Measurements from ENCODE around the gene RNF26.

- TF ChIP-seq EZH2 (IDR thresholded peaks at IDR 0.05), result no peak
- TF ChIP-seq FOXP2 (optimal IDR thresholded peaks at IDR 0.05; ENCODE audit: control extremely low read depth, extremely low read length, insufficient read depth), result no peak
- no peak for TF ChIP-seq POLR2AphosphoS5 (IDR thresholded peaks at IDR 0.05; ENCODE audit: borderline replicate concordance, low read depth, low read length)
Observed at GRCh38 chr11:119293461-119293860, 40.9 kb upstream of the RNF26 start.

All from SK-N-MC (cell line).